Uterus (tissue), 2 donors: Measurements from ENCODE around the gene SYT9.

Experiments
- POLR2A ChIP-seq, 2 donors: fragments of 450-650 bp; IDR thresholded peaks; one replicate each; pipeline ENCODE4 v1.6.1; 2016; ENCODE audit warnings: antibody characterized with exemption in 2 of 2, mild to moderate bottlenecking in 1 of 2, moderate library complexity in 1 of 2
- TF ChIP-seq, protein P1 (sequence below), 4 experiments: fragments of 200-600 bp in 2 of 4; fragments of 450-650 bp in 2 of 4; sonication (generic) in 2 of 4; IDR thresholded peaks; one replicate each; pipeline ENCODE4 v1.5.1; 2016 to 2019; ENCODE audit warnings: antibody characterized with exemption in 4 of 4, mild to moderate bottlenecking in 2 of 4, moderate library complexity in 1 of 4

DNA sequence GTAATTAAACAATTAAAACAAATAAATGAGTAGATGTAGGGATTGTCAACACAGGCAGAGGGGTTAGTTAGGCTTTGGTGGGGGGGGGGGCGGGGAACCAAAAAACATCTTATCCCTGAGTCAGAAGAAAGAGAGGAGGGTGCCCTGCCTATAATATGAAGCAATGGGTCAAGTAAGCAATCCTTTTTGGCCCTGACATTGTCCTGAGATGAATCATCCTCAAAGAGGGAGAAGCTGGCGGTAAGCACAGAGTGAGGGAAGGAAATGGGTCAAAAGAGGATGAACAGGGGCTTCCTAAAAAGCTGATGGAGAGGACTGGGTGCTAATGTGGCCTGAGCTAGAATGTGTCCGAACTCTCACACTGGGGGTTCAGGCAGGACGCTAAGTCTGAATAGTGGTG, 238.3 kb downstream of the SYT9 start:
- TF ChIP-seq, protein P1, sequence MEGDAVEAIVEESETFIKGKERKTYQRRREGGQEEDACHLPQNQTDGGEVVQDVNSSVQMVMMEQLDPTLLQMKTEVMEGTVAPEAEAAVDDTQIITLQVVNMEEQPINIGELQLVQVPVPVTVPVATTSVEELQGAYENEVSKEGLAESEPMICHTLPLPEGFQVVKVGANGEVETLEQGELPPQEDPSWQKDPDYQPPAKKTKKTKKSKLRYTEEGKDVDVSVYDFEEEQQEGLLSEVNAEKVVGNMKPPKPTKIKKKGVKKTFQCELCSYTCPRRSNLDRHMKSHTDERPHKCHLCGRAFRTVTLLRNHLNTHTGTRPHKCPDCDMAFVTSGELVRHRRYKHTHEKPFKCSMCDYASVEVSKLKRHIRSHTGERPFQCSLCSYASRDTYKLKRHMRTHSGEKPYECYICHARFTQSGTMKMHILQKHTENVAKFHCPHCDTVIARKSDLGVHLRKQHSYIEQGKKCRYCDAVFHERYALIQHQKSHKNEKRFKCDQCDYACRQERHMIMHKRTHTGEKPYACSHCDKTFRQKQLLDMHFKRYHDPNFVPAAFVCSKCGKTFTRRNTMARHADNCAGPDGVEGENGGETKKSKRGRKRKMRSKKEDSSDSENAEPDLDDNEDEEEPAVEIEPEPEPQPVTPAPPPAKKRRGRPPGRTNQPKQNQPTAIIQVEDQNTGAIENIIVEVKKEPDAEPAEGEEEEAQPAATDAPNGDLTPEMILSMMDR (IDR thresholded peaks at IDR 0.05), result no peak
- no peak for TF ChIP-seq POLR2A (IDR thresholded peaks at IDR 0.05)
